GM21423 (cell line): ENCODE results near the gene MSL2.
"Not testable (repeated sequence)": the region's sequence is repeated elsewhere in the genome, so short reads cannot be mapped to it uniquely, and the experiment has no call there.

Experiments
- ATAC-seq: cut with Tn5 transposase; IDR thresholded peaks from one replicate; pipeline ENCODE4 v1.9.1; 2021; ENCODE audit warnings: mild to moderate bottlenecking, moderate library complexity; ENCODE audit not compliant: unreplicated experiment

MSL2 gene

GRCh38 chr3:136193278-136194054 is 2.7 kb downstream of the MSL2 start:
- no peak for ATAC-seq

DNA sequence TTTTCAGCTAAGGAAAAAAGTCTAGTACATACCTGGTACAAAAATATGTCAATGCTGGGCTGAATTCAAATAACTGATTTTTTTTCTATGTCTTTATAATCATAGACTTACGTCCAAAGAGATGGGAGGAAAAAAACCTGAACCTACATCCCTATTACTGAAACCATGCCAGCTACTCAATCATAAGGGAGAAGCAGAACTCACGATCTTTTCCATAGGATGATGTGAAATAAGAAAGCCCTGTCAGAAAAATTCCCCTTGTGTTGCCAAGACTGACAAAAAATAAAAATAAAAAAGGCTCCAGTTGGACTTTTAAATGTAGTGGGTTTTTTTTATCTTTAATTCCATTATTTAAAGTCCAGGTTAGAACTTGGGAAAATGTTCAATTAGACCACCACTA is 3.3 kb downstream of the MSL2 start:
- ATAC-seq: no peak

DNA sequence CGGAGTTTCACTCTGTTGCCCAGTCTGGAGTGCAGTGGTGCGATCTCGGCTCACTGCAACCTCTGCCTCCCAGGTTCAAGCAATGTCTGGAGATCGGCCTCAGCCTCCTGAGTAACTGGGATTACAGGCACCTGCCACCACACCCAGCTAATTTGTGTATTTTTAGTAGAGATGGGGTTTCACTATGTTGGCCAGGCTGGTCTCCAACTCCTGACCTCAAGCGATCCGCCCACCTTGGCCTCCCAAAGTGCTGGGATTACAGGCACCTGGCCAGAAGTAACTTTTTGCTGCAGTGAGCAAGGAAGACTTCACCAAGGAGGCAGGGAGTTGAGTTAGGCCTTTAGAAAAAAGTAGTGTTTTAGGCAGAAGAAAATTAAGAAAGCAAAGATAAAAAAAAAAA is 3.9 kb downstream of the MSL2 start:
- not testable (repeated sequence) for ATAC-seq

DNA sequence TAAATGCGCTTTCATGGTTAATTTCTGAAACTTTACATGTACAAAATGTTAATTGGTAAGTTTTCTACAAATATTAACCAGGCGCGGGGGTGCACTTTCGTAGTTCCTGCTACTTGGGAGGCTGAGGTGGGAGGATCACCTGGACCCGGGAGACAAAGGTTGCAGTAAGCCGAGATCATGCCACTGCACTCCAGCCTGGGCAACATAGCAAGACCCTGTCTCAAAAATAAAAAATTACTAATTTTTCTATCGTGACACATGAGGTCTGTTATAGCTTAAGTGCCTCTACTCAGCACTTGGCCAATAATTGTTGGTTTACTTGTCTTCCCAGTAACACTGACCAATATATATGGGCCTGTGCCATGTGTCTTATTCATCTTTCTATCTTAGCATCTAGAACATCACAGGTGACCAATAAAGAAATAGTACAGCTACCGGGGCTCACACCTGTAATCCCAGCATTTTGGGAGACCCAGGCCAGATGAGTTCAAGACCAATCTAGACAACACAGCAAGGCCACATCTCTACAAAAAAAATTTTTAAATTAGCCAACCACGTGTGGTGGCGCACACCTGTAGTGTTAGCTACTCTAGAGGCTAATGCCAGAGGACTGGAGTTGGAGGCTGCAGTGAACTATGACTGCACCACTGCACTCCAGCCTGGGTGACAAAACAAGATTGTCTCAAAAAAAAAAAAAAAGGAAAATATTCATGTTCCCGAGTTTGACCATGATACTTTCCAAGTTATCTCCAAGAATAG is 6.1 kb downstream of the MSL2 start:
- no peak for ATAC-seq

DNA sequence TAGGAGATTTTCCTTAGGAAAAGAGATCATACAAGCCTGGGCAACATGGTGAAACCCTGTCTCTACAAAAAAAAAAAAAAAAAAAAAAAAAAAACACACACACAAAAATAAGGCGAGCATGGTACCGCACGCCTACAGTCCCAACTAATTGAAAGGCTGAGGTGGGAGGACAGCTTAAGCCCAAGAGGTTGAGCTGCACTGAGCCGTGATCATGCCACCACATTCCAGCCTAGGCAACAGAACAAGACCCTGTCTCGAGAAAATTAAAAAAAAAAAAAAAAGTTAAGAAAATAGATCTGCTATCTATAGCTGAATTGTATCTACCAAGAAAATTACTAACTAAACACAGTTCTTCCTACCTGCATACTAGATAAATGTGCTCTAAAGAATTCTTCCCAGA is 7.1 kb downstream of the MSL2 start:
- ATAC-seq: no peak

- ATAC-seq: no peak
These were observed 8.3 kb downstream of the MSL2 start for GRCh38 chr3:136187868-136188267.

- ATAC-seq: no peak
These were observed 9.3 kb downstream of the MSL2 start for GRCh38 chr3:136186846-136187245.

GRCh38 chr3:136186344-136186743 is 9.8 kb downstream of the MSL2 start:
- peak; percentile 57 for ATAC-seq

DNA sequence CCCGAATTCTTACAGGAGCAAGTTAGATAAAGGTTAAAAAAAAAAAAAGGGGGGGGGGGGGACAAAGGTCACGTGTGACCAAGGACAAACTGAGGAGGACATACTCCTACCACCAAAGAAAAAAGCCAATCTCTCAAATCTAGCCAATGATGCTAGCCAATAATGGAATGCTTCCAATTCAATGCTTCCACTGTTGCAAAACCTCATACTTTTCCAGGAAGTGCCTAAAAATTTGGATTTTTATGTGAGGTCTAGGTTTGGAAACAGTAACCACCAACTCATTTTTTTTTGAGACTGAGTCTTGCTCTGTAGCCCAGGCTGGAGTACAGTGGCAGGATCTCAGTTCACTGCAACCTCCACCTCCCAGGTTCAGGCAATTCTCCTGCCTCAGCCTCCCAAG is 11.4 kb downstream of the MSL2 start:
- no peak for ATAC-seq

DNA sequence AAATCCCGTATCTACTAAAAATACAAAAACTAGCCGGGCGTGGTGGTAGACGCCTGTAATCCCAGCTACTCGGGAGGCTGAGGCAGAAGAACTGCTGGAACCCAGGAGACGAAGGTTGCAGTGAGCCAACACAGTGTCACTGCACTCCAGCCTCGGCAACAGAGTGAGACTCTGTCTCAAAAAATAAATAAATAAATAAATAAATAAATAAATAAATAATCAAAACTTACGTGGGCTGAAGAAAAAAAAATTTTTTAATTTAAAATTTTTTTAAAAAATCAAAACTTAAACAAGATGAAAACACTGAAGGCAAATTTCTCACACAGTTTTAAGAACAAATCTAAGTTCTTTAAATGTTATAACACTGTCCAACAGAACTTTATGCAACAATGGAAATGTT is 14.4 kb downstream of the MSL2 start:
- ATAC-seq: no peak

DNA sequence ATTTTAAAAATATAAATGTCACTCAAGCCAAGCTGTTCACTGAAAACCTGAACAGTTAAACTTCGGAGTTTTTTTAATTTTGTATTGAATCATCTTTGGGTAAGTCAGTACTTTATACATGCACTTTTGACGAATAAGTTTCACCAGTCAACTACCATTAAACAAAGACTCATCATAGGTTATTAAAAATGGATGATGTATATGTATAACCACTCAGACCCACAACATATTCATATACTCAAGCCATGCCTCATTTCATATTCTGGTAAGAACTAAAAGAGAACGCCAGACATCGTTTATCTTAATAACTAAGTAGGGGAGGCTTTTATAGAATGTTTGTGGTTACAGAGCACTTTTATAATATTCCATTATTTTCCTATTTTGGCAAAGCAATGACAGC is 18.3 kb downstream of the MSL2 start:
- ATAC-seq: no peak

GRCh38 chr3:136173939-136174490 is 22.1 kb downstream of the MSL2 start:
- ATAC-seq: no peak

DNA sequence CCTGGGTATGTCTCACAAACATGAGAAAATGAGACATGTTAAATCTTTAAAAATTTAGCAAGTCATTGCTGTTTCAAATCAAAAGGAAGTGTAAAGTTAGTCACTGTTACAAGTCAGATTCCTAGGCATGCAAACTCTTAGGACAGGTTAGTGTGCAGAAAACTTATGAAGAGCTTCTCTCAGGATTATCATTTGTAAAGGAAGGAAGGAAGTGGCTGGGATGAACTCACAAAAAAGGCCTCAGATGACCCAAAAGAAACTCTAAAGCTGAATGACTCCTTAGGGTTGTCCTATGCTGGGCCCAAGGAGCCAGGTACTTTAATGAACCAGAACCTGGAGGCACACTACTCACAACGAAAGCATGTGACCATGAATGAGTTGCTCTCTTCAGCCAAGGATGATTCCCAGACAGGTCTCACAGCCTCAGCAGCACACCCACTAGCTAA is 25.0 kb downstream of the MSL2 start:
- ATAC-seq: no peak

- not testable (repeated sequence) for ATAC-seq
These were observed 27.9 kb downstream of the MSL2 start for GRCh38 chr3:136168236-136168635.

- no peak for ATAC-seq
These were observed 29.6 kb downstream of the MSL2 start for GRCh38 chr3:136166507-136166906.

DNA sequence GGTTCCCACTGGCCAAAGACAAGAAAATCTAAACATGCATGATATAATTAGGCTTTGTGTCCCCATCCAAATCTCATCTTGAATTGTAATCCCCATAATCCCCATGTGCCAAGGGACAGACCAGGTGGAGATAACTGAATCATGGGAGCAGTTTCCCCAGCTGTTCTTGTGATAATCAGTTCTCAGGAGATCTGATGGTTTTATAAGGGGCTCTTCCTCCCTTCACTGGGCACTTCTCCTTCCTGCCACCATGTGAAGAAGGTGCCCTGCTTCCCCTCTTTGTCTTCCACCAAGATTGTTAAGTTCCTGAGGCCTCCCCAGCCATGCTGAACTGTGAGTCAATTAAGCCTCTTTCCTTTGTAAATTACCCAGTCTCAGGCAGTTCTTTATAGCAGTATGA is 32.5 kb downstream of the MSL2 start:
- ATAC-seq: not testable (repeated sequence)

DNA sequence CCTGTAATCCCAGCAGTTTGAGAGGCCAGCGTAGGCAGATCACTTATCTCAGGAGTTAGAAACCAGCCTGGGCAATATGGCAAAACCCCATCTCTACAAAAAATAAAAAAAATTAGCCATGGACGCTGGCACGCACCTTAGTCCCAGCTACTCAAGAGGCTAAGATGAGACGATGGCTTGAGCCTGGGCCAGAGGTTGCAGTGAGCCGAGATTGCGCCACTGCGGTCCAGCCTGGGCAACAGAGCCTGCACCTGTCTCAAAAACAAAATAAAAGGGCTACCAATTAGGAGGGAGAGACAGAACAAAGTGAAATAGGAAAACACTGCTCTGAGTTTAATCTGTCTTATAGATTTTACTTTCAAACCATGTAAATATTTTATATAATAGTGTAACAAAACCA is 33.8 kb downstream of the MSL2 start:
- ATAC-seq: no peak

- no peak for ATAC-seq
These were observed 34.6 kb downstream of the MSL2 start for GRCh38 chr3:136161516-136161915.

GRCh38 chr3:136152963-136153362 is 43.2 kb downstream of the MSL2 start:
- no peak for ATAC-seq

DNA sequence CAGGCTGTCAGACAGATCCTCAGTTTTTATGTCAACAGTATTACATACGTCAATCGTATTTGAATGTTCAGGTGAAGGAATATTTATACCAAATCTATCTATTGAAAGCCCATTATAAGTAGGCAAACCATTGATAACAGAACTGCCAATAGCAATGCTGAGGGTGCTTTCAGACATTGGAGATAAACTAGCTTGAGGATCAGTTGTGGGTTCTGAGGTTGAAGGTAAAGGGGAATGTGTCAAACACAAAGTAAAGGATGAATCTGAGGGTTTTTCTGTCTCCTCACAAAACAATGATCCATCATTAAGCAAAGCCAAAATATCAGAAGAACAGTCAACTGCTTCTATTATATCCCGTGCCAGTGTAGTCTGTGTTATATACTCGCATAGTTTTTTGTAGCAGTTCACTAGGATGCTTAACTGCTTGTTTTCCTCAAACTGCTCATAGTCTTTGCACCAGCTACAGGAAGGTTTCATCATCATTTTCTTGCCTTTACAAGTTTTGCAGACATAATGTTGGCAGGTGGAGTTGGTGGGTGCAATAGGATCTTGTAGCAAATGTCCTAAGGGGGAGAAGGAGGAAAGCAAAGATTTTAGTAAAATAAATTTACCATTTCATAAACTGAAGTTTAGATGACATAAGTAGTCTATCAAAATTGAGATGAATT is 43.8 kb downstream of the MSL2 start:
- no peak for ATAC-seq

DNA sequence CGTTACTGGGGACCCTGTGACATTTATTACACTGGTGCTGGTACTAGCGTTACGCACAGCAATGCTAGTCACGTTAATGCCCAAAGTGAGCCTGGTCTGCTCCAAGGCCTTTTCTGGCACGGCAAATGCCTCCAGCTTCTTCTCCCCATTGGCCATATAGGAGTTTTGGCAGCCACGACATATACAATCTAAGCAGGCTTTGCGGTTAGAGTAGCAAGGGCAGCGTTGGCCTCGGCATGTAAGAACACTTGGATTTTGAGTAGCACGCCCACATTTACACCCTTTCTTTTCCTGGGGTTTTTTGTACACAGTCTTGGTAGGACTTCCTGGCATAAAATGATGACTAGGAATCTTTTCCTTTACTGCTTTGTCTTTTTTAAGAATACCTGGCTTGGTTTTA is 44.9 kb downstream of the MSL2 start:
- no peak for ATAC-seq
